GM21423 (cell line): ENCODE measurements around the gene ALDH1B1.
A peak's percentile ranks its signal among the peaks of the same experiment; 100 is the strongest.

Experiments used
- ATAC-seq: cut with Tn5 transposase; IDR thresholded peaks from one replicate; pipeline ENCODE4 v1.9.1; 2021; ENCODE audit warnings: mild to moderate bottlenecking, moderate library complexity; ENCODE audit not compliant: unreplicated experiment

Gene ALDH1B1

DNA sequence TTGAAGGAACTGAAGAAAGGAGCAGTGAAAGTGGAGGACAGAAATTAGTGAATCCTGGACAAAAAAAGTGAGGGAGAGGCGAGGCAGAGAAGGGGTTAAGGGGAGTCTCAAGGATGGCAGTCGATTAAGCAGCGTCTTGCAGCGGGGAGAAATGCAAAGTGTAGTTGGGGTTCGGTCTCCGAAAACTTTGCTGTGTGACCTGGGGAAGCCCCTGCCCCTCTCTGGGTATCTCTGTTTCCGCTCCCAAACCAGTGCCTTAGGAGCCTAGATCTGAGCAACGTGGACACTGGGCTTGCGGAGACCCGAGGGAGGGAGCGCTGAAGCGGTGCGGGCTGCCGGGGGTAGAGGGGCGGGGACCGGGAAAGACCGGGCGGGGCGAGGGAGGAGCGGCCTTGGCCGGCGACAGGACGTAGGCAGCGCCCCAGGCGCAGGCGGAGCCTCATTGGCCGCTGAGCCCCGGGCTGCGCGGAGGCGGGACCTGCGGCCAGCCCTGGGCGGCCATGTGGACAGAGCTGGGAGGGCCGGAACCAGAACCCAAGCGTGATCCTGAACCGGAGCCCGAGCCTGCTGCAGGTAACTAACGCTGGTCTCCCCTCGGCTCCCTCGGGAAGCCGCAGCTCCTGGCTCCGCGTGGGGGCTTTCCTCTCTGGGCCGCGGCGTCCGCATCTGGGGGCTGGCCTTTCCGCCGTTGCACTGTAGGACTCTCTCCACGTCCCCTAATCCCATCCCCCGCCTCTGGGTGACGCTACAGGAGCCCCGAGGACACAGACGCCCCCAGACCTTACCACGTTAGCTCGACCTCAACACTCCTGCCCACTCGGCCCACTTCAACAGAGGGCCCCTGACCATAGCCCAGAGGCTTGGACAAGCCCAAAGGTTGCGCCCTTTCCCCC, at the start of gene ALDH1B1:
ALDH1B1 (plus strand) TSS at position 468 of the 893 bp plus-strand sequence. CDS start 3,047 bp downstream, outside the sequence.
- ATAC-seq: peak; percentile 98

DNA sequence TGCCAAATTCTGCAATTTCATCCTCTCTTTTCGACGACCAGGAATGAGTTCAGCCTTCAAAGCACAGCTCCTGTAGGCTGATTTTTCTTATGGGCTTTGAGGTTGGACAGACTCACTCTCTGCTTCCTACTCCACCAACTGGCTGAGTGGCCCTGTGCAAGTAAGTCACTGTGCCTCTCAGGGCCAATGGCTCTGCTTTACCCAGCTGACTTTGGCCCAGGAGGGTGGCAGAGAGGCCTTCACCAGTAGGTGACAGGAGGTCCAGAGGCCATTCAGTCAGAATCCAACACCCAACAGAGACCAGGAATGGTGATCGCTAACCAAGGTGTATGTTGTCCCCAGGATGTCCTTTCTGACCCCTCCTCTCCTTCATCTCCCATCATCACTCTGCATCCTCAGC, 49.5 kb upstream of the ALDH1B1 start:
- no peak for ATAC-seq

DNA sequence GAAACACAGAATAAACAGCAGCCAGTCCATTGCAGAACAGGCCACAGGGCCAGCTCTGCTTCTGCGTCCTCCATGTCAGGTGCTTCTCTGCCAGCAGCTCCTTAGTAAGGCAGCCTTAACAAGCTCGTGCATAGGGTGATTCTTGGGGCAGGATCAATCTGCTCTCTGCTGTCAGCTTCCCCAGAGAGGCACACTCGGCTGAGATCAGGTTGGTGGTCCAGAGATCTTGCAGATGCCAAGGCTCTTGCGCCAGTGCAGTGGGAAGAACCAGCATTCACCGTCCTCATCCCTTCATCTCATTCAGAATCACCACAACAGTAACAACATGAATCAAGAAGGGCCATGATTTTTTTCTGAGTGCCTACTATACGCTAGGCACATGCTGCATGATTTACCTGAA, 49.0 kb upstream of the ALDH1B1 start:
- ATAC-seq: no peak

DNA sequence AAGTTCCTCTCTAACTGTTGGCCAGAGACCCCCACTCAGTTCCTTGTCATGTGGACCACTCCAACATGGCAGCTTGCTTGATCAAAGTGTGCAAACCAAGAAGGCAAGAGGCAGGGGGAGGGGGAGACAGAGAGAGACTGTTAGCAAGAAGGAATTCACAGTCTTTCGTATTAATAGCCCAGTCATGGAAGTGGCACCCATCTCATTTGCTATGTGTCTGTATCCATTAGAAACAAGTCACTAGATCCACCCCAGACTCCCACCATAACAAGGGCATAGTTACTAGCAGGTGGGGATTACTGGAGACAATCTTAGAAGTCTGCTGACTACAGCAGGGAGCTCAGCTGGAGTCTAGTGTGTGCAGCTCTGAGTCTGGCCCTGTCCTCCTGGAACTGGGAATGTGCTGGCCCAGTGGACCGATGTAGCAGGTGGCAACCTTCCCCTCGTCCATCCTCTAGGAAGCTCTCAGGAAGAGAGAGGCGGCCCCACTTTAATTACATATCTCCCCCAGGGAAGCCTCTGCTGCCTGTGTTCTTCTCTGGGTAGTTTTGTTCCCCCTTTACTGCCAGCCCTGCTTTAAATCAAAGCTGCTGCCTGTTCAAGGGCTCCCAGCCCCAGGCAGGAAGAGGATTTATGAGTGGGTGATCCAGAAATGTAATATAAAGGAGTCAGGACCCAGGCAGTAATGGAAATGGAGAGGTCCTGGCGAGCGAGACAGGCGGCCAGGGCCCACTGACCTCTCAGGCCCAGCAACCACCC, 47.8 kb upstream of the ALDH1B1 start:
- ATAC-seq: no peak

DNA sequence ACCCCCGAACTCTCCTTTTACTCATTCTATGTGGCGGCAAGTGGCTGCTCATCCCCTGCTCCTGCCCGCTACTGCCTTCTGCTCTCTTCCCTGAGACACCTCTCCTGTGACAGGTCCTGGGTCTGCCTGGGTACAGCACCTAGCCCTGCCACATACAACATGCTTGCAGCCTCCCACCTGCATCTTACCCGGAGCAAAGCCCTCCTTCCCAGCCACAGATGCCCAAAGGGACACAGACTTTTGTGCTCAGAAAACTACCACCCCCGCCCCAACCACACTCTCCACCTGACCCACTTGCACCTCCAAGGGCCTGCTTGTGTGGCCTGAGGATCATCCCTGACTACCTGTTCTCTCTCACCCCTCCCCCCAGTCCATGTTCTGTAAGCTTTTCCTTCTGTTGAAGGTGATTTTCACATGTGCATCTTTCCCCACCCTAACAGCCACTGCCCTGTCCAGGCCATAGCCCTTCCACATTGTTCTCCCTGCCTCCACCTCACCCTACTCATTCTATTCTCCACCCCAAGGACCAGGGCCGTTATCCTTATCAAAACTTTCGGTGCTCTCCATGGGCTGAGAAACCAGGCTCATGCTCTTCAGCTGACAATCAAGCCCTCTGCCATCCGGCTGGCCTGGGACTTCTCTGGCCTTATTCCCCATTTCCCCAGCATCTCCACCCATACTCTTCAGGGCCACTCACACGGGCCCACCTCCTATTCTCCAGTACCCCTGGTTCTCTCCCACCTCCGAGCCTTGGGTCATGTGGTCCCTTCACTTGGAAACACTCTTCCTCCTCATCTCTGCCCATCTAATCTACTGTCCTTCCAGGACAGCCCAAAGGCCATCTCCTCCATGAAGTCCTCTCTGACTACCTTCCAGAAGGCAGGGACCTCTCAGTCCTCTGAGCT, 46.4 kb upstream of the ALDH1B1 start:
- no peak for ATAC-seq

DNA sequence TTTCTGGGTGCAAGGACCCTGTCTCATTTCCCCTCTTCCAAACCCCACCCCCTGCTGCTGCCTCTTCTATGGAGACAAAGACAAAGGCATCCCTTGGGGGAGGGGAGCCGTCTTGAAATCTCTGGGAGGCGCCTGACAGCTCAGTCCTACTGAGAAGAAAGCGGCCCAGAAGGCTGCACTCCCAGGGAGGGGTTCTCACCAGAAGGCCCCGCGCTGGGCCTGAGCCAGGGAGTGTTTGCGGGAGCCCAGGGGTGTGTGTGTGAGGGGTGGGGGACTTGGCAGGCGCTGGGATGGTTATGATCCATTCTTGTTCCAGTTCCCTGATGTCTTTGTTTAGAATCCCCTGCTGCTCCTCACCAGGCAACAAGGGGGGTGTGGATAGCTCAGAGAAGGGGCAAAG, 45.7 kb upstream of the ALDH1B1 start:
- no peak for ATAC-seq

DNA sequence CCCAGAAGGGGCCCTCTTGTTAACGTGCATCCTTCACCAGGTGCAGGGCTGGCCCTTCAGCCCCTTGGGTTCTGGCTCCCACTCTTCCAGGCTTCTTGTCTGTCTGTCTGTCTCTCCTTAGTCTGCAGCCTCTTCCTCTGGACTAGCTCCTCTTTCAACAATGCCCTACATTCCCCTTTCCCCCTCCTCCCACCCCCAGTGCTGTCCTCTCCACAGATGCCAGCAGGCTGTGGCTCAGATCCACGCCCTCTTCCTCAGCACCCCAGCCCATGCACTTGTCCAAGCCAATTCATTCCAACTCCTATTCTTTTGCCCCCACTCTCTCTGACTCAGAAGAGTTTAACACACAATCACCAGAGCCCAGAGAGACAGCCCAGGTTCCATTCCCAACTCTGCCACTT, 45.2 kb upstream of the ALDH1B1 start:
- ATAC-seq: no peak

DNA sequence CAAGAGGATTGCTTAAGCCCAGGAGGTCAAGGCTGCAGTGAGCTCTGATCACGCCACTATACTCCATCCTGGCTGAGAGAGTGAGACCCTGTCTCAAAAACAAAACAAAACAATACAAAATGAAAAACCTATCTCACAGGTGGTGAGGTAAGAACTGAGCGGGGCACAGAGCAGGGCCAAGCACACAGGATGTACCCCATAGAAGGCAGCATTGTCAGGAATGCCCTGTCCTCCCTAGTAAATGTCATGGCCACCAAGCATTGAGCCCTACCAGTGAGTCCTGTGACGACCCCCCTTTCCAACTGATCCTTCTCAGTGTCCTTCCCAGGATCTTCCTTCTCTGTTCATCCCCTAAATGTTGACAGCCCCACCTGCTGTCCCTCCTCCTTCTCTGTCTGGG, 44.6 kb upstream of the ALDH1B1 start:
- no peak for ATAC-seq

DNA sequence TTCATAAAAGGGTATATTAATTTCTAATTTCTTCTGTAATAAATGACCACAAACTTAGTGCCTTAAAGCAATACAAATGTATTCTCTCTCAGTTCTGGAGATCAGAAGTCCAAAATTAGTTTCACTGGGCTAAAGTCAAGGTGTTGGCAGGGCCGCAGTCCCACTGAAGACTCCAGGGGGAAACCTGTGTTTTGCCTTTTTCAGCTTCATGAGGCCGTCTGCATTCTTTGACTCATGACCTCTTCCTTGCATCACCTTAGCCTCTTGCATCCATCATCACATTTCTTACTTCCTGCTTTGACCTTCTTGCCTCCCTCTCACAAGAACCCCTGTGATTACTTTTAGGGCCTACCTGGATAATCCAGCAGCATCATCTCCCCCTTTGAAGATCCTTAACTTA, 42.0 kb upstream of the ALDH1B1 start:
- ATAC-seq: no peak

DNA sequence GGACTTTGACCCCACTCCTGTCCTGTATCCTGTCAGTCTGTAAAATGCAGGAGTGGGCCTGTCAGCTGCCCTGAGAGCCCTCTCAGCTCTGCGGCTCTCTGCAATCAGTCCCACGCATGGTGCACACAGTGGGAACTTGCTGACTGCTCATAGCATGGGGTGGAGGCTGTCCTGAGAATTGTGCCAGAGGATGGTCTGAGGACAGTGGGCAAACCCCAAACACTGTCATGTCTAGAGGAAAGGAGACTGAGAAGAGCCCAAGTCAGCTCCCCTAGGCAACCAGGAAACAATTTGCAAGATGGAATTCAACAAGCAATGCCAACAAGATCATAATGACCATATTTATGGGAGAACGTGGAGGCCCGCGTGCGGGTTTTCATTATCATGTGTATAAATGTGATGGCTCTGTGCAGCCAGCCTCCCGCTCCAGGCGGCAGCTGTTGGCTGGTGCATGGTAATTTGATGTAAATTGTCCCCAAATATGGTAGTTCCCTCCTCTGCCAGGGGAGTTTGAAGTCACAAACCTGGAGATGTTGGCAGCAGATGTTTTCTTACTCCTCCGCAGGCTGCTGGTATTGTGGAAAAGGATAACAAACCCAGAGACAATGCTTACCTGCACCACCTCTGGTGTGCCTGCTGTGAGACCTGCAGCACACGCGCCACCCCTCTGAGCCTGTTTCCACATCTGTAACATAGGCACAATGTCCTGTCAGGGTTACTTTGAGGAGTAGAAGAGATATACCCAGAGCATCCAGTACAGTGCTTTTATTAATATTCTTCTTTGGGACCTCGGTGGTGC, 39.8 kb upstream of the ALDH1B1 start:
- no peak for ATAC-seq

DNA sequence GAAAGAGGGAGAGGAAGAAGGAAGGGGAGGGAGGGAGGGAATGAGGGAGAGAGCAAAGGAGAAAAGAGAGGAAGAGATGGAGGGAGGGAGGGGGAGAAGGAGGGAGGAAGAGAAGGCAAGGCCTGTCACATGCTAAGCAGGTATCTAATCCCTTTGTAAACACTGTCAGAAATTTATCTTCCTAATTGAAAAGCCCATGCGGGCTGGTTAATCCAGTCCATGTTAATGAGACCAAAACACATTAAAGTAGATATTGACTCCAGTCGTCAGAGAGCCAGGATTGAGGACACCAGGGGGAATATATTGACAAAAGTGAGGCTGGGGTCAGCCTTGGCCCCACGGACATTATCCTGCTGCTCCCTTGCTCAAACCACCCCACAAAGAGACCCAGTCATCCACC, 37.4 kb upstream of the ALDH1B1 start:
- ATAC-seq: no peak

DNA sequence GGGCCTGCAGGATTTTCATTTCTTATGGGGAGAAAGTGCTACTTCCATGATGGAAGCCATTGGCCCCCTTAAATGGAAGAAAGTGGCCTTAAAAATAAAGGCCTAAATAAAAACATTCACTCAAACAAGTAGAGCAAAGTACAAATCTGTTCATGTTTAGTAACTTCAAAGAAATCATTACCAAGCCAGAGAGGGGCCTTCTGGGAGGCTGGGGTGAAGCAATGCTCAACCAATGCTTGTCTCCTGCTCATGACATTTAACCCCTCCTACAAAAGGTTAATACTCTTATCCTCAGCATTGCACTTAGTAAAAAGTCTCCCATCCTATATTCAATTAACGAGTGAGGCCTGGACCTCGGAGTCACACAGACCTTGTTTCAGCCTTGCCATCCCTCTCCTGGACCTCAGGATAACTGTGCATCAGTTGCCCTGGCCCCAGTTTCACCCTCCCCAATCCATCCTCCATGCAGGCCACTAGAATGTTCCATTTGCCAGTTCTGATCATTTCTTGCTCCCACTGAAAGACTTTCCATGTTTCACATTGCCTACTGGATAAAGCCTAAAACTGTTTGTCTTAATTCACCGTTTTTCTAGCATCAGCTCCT, 36.9 kb upstream of the ALDH1B1 start:
- no peak for ATAC-seq

DNA sequence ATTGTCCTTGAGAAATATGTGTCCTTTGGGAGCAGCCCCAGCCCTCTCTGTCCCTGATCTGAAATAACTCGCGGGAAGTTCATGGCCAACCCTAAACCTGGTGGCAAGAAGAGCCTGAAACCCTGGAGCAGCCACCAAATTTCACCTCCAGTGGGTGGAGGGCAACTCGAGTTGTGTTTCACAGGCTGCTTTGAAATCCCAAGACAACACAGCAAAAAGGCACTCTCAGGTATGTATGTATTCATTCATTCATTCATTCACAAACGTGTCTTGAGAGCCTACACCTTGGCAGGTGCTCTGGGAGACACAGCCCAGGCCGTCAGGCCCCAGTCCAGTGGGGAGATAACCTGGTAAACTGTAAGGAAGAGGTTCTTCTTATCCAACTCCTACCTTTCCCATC, 35.7 kb upstream of the ALDH1B1 start:
- ATAC-seq: no peak

DNA sequence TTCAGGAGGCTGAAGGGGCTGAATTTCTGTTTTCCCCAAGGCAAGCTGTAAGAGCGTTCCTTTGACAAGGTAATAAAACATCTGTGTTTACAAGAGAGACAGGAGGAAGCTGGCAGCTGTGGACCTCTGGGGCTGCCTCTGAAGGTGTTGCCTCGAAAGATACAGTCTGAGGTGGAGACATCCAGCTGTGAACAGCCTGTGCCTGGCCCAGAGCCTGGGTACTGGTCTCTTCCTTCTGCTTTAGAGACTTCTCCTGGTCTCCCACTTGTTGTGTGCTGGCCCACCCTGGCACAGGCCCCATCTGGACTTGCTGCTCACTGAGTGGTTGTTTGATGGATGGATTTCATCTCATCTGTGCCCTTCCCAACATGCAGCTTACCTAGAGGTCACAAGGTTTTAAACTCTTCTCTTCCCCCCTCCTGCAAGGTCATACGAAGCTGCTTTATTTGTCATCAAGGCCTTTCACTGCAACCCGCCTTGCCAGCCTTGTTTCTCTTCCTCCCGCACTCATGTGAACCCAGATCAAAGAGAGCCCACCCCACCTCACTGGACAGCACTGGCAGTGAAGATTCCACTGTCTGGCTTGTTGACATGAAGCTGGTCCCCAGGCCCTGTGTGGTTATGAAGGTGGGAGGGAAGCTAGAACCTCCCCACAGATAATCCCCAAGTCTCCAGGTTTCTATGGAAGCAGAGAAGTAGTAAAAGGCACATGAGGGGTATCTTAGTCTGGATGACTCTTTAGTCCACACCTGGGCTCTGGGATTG, 35.0 kb upstream of the ALDH1B1 start:
- no peak for ATAC-seq

DNA sequence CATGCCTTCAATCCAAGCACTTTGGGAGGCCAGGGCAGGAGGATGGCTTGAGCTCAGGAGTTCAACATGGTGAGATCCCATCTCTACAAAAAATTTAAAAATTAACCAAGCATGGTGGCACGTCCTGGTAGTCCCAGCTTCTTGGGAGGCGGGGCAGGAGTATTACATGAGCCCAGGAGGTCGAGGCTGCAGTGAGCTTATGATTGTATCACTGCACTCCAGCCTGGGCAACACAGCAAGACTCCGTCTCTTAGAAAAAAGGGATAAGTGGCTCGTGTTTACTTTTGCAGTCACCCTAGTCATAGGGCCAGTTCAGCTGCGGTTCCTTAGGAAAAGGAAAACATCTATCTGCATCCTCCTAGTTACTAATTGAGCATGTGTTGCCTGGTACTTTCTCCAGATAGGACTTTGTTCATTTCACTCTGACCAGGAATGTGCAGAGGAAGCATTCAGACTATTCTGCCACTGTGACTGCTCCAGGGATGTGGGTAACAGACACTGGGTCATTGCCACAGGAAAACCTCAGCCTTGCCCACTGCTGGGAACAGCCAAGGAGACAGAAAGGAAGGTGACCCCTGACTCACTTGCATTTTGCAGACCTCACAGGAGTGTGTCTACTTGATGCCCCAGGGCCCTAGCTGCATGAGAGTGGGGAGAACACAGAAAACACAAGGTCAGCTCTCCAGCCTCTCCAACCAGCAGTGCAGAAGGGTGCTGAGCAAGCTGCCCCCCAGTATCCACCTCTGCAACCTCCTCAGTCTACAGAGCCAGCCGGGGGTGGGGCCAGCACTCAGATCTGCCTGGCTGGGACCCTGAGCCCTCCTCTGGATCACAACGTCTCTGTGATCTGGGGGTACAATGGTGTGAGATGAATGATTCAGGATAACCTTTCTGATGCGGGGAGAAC, 33.9 kb upstream of the ALDH1B1 start:
- no peak for ATAC-seq

DNA sequence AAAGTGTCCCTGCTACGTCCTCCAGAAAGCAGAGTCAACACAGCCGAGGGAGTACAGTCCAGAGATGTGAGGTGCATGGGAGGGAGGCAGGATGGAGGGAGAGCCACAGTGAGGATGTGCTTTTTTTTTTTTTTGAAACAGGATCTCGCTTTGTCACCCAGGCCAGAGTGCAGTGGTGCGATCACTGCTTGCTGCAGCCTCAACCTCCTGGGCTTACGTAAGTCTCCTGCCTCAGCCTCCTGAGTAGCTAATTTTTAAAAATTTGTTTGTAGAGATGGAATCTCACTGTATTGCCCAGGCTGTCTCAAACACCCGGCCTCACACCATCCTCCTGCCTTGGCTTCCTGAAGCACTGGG, 33.2 kb upstream of the ALDH1B1 start:
- no peak for ATAC-seq

DNA sequence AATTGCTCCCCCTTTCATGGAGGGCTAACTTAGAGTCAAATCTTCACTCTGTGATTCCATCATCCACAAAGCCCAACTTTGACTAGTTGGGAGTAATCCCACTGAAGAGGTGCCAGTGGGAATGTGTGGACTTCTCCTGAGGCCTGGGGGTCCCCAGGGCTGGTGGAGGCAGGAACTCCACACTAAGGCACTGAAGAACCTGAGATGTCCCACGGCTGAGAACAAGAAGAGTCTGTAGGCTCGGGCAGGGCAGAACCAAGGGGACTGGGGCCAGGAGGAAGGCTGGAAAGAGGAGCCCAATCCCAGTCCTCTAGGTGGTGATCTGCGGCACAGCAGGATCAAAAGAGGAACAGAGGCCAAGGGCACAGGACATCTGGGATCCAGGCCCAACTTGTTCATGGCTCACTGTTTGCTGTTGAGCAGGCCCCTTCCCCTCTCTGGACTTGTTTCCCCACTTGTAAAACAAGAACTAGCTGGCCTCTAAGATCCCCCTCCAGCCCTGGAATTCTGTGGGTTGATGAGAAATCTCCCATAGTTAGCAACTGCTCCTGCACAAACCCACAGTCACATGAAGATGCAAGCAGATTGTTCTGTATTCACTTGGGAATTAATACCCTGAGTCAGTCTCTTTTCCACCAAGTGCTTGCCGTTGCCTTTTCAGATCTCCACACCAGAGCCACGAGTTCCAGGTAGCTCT, 32.7 kb upstream of the ALDH1B1 start:
- no peak for ATAC-seq
